ENCODE data around the gene SMIM27. TPM values are rescaled to one million over a fixed set of nuclear protein-coding genes. Genes with fewer than 3 reads are reported as not detected.
A peak's percentile ranks its signal among the peaks of the same experiment; 100 is the strongest.

SMIM27 gene
- total RNA-seq, 1 experiment from 2014 or later, result 15.7 TPM

GRCh38 chr9:32581512-32582143, 29.5 kb downstream of the SMIM27 start:
- Histone ChIP-seq H3K27ac (ENCODE audit: insufficient read length, low read depth, low read length) (no peak overlapping the region), H2BK5ac (ENCODE audit: insufficient read length, low read length) (no peak overlapping the region), H2BK15ac (ENCODE audit: low read depth, low read length) (no peak overlapping the region), H4K5ac (ENCODE audit: insufficient read length, low read depth, low read length) (no peak overlapping the region), H2BK12ac (ENCODE audit: insufficient read length, low read depth, low read length) (no peak overlapping the region), H2AK5ac (ENCODE audit: insufficient read length, low read length) (no peak overlapping the region), H3K79me2 (ENCODE audit: insufficient read depth, low read length) (no peaks in the 10 kb centered on the region), H3K9me3 (ENCODE audit: control insufficient read depth, low read depth, low read length) (no peaks in the 10 kb centered on the region), H3K23ac (ENCODE audit: insufficient read length, low read depth, low read length) (no peak overlapping the region), H2BK120ac (ENCODE audit: low read depth, low read length, poor library complexity, severe bottlenecking) (no peak overlapping the region), H3K4me2 (ENCODE audit: insufficient read depth, insufficient read length, low read length) (no peak overlapping the region), H3K23me2 (ENCODE audit: insufficient read length, low read depth, low read length, poor library complexity, severe bottlenecking) (no peaks in the 10 kb centered on the region), H3K4me1 (ENCODE audit: insufficient read depth, low read length) (peaks cover 3% of the 10 kb centered on the region; the same call in 1 of the 2 replicates), H3K56ac (ENCODE audit: insufficient read length, low read depth, low read length) (no peak overlapping the region), H3K18ac (ENCODE audit: insufficient read length, low read depth, low read length) (no peak overlapping the region), H3K27me3 (ENCODE audit: insufficient read depth, low read length) (no peaks in the 10 kb centered on the region), H3K9ac (ENCODE audit: extremely low read depth, insufficient read length, low read length) (no peak overlapping the region), H3K14ac (ENCODE audit: insufficient read depth, low read length) (no peak overlapping the region), H2AFZ (ENCODE audit: low read length) (no peak overlapping the region), H3T11ph (ENCODE audit: low read length) (no peak overlapping the region), H3K79me1 (ENCODE audit: insufficient read depth, low read depth, low read length, poor library complexity, severe bottlenecking) (no peaks in the 10 kb centered on the region), H4K20me1 (ENCODE audit: control insufficient read depth, insufficient read depth, insufficient read length) (no peaks in the 10 kb centered on the region), H4K8ac (replicated peaks; ENCODE audit: insufficient read length, low read depth, low read length) (no peak overlapping the region), H2BK20ac (ENCODE audit: low read depth, low read length, poor library complexity, severe bottlenecking) (no peak overlapping the region), H4K91ac (ENCODE audit: insufficient read length, low read depth, low read length) (no peak overlapping the region), H3K4ac (ENCODE audit: low read depth, low read length) (no peak overlapping the region)
- Mint-ChIP-seq H3K4me3 (no peak overlapping the region), H3K27ac (no peak overlapping the region), H3K27me3 (ENCODE audit: low read depth) (peaks cover 3% of the 10 kb centered on the region), H3K4me1 (peaks cover 3 to 10% of the 10 kb centered on the region in 2 experiments; a peak in 3 of 4 replicates), H3K36me3 (ENCODE audit: insufficient read depth in 1 of 3, low read depth in 3 of 3) (no peaks in the 10 kb centered on the region), H3K9me3 (peaks cover 0 to 3% of the 10 kb centered on the region in 2 experiments; a peak in 2 of 5 replicates)
- peak; percentile 43 for DNase-seq
- peak; percentile 77 for TF ChIP-seq CTCF (conservative IDR thresholded peaks at IDR 0.05)
- no CpG with 5 or more reads among the region's 3 CpGs for WGBS (ENCODE audit: extremely low coverage, insufficient read length, low lambda C conversion rate)
